T-helper 1 cell treated with Interleukin-12 subunit alpha and Interleukin-12 subunit beta and Interleukin-4 antibody, amounts not matched to agents 30 ng/mL and 1 ng/mL, for 36 hours (primary cell): ENCODE results near the gene DCPS. TPM values are rescaled to one million over a fixed set of nuclear protein-coding genes. Genes with fewer than 3 reads are reported as not detected.
"Not testable (repeated sequence)": the region's sequence is repeated elsewhere in the genome, so short reads cannot be mapped to it uniquely, and the experiment has no call there.

Experiments
- intact Hi-C: fragments of 100-400 bp; cut with micrococcal nuclease; formaldehyde crosslinking; loops from one replicate; pipeline ENCODE4 v1.15.1; 2024
- total RNA-seq: library from RNA; stranded (reverse); gene quantifications from 2 replicates; pipeline ENCODE4 v1.2.3, GENCODE V29; 2022

The DCPS gene
- total RNA-seq, 1 donor from 2014 or later = 38.0 TPM

- intact Hi-C loops = no loop called here
Measured at GRCh38 chr11:126371595-126371994, 67.7 kb downstream of the DCPS start.

GRCh38 chr11:126373389-126374066, 69.7 kb downstream of the DCPS start:
- intact Hi-C loops = not testable (repeated sequence)

- intact Hi-C loops = loop anchor here (1.0 kb wide), 1 partner anchor 23 kb away; no protein-coding TSS in a partner anchor
Measured at GRCh38 chr11:126374562-126375300, 70.9 kb downstream of the DCPS start.

- intact Hi-C loops = loop anchor here (1.0 kb wide), 1 partner anchor 22 kb away; no protein-coding TSS in a partner anchor
Measured at GRCh38 chr11:126375726-126376125, 71.9 kb downstream of the DCPS start.

- intact Hi-C loops = no loop called here
Measured at GRCh38 chr11:126378763-126379162, 74.9 kb downstream of the DCPS start.

GRCh38 chr11:126380909-126381308, 77.0 kb downstream of the DCPS start:
- intact Hi-C loops = no loop called here

GRCh38 chr11:126381960-126382359, 78.1 kb downstream of the DCPS start:
- intact Hi-C loops = not testable (repeated sequence)

- intact Hi-C loops = not testable (repeated sequence)
Measured at GRCh38 chr11:126382641-126383040, 78.8 kb downstream of the DCPS start.

GRCh38 chr11:126383339-126384335, 79.8 kb downstream of the DCPS start:
- intact Hi-C loops = no loop called here

- intact Hi-C loops = no loop called here
Measured at GRCh38 chr11:126384449-126385070, 80.7 kb downstream of the DCPS start.

GRCh38 chr11:126385991-126386728, 82.3 kb downstream of the DCPS start:
- intact Hi-C loops = no loop called here

GRCh38 chr11:126386729-126387071, 82.8 kb downstream of the DCPS start:
- intact Hi-C loops = not testable (repeated sequence)

- intact Hi-C loops = no loop called here
Measured at GRCh38 chr11:126387857-126388256, 84.0 kb downstream of the DCPS start.

- intact Hi-C loops = no loop called here
Measured at GRCh38 chr11:126390272-126390867, 86.5 kb downstream of the DCPS start.

GRCh38 chr11:126391286-126391954, 87.6 kb downstream of the DCPS start:
- intact Hi-C loops = no loop called here

GRCh38 chr11:126391970-126392632, 88.2 kb downstream of the DCPS start:
- intact Hi-C loops = no loop called here

- intact Hi-C loops = no loop called here
Measured at GRCh38 chr11:126392633-126393013, 88.8 kb downstream of the DCPS start.

- intact Hi-C loops = no loop called here
Measured at GRCh38 chr11:126393143-126393542, 89.3 kb downstream of the DCPS start.

GRCh38 chr11:126394036-126394435, 90.2 kb downstream of the DCPS start:
- intact Hi-C loops = no loop called here
